Measurements from ENCODE around the gene RTCB.
"Not testable (repeated sequence)": the region's sequence is repeated elsewhere in the genome, so short reads cannot be mapped to it uniquely, and the experiment has no call there.

The RTCB gene

DNA sequence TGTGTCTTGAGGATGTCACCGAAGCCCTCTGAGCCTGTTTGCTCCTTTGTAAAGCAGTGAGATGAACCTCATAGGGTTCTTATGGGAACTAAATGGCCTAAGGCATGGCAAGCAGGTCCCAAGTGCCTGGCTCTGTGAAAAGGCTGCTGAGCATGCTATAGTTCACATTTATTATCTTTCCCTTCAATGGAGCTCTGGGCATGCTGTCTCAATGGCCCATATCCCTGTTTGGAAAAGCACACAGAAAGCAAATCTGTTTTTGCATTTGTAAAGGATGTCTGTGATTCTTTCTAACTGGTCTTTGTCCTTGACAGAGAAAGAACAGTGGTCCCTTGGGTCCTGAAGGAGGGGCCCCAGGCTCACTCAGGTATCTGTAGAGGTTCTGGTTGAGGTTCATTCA lies 26.4 kb downstream of the RTCB start:
- no peak for DNase-seq

DNA sequence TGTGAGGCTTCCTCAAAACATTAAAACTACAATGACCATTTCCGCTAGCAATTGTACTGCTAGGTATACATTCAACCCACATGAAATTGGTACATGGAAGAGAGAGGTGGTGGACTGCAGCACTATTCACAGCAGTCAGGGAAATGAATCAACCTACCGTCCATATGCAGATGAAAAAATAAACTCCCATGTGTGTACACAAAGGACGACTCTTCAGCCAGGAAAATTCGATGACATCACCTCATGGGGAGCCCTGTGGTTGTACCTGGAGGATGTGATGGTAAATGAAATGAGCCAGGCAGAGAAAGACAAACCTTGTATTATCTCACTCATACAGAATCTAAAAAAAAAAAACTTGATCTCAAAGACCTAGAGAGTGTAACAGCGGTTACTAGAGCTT lies 31.1 kb downstream of the RTCB start:
- no peak for DNase-seq

DNA sequence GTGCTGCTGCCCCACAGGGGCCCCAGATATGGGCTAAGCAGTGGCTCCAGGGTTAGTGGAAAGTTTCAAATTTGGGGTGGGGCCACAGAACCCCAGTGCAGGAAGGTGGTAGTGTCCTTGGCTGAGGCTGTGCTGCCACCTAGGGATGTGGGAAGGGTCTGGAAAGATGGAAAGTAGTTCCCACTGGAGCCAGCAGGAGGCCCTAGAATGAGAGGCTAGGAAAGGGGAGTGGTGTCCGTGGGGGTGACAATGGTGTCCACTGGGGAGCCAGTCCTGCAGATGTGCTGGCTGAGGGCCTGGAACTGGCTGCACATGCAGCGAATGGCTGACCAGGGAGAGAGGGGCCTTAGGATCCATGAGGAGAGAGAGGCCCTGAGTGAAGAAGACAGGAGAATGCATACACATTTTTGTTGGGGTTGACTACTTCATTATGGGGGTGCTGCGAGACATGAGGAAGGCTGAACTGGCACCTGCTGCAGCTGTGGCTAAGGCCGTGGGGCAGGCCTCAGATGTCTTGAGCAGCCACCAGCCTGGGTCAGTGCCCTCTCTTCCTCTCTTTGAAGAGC lies 33.3 kb downstream of the RTCB start:
- DNase-seq, result peak; percentile 30

DNA sequence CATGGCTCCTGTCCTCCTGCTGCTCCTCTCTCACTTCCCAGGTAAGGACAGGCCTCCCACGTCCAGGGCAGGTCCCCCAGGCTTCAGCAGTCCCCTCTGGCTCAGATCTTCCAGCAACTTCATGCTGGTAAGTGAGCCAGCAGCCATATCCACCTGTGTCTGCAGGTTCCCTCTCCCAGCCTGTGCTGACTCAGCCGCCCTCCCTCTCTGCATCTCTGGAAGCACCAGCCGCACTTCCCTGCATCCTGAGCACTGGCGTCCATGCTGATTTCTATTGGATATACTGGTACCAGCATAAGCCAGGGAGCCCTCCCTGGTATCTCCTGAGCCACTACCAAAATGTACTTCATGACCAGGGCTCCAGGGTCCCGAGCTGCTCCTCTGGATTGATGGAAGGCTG lies 35.4 kb downstream of the RTCB start:
- DNase-seq, result no peak

DNA sequence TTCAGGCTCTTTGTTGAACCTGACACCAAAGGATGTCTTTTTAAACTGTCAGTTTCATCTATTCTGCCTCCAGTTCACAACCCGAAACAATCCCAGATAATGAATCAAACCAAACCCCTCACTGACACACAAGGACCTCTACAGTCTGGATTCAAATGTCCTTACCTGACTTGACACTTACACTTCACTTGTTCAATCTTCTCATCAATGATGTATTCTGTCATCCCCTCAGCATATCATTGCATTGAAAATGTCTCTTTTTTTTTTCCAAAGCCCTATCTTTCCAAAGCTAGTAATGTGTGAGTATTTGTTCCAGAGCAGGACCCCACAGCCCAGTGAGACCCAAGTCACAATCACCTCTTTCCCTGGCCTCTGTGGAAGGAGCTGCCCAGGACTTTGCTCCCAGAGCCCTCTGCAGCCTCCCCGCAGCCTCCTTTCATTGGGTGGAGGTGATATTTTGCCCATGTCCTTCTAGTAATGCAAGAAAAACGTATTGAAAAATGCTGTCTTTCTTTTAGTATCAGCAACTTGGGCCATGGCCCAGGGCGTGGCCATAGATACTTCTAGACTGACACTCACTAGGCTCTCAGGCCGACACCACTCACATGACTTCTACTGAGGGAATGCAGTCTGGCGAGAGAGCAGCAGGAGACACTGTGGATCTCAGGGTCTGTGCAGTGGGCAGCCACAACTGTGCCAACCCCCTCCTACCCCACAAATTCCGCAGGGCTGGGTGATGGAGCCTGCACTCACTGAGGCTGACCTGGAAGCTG lies 36.2 kb downstream of the RTCB start:
- no peak for DNase-seq

DNA sequence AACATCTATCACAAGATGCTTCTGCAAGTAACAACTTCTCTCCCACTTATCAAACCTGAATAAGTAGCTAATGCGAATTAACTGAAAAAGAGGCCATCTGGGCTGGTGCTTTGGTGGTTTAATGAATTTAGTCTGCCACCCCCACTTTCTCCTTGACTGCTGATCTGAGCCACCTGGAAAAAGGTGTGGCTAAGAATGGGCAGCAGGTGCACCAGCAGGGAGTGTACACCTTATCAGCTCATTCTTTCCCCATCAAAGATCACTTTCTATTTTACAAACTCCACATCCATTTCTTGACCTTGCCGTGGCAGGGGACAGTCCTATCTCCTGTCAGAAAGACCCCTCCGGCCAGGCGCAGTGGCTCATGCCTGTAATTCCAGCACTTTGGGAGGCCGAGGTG lies 47.8 kb downstream of the RTCB start:
- DNase-seq, result no peak

DNA sequence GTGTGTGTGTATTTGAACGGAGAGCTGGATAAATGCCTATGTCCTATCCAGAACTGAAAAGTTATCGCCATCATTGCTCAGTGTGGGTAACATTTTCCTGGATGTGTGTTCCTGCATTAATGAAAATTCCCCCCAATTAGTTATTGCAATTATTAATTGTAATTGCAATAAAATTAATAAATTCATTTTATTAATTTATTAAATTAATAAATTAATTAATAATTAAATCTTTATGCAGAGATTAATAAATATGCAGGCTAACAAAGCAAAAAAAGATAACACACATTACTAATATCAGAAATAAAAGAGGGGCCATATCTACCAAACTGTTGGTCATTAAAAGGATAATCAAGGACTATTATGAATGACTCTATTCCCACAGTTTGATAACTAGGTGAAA lies 50.8 kb downstream of the RTCB start:
- no peak for DNase-seq

DNA sequence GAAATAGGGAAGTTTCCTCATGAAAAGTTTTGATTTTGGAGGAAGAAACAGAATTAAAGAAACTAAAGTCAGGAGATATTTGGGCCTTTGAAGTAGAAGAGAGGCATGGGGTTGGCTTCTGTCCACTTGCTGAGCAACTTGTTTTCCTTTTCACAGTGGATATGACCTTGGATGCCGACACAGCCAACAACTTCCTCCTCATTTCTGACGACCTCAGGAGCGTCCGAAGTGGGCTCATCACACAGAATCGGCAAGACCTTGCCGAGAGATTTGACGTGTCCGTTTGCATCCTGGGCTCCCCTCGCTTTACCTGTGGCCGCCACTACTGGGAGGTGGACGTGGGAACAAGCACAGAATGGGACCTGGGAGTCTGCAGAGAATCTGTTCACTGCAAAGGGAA lies 52.0 kb downstream of the RTCB start:
- DNase-seq, result not testable (repeated sequence)

DNA sequence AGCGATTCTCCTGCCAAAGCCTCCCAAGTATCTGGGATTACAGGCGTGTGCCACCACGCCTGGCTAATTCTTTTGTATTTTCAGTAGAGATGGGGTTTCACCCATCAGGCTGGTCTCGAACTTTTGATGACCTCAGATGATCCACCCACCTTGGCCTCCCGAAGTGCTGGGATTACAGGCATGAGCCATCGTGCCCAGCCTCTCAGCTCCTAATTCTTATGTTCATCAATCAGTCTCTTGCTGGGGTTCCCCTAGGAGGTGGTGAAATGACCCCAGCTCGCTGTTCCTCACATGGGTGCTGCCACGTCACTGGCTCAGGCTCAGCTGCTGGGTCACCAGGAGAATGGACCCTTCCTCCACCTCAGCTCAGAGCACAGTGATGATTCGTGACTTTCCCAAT lies 54.5 kb downstream of the RTCB start, which contains the start of gene RFPL3:
RFPL3 (plus strand) TSS at position 301 of the 400 bp plus-strand sequence. CDS start 205 bp downstream, outside the sequence.
- DNase-seq, result not testable (repeated sequence)

DNA sequence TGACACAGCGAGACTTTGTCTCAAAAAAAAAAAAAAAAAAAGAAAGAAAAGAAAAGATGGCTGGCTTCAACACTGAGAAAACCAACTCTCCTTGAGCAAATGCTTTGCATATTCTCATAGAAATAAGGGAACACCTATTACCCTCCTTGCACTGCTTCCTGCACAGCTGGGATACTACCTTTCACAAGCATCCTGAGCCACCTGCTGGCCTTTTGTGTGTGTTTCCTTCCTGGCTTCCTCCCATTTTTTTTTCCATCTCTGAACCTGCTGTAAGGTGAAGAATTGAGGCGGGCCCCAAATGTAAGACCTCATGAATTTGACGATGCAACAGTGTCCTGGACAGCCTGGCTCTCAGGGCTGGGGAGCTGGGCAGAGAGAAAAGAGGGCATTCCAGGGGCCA lies 56.3 kb downstream of the RTCB start:
- DNase-seq, result no peak

DNA sequence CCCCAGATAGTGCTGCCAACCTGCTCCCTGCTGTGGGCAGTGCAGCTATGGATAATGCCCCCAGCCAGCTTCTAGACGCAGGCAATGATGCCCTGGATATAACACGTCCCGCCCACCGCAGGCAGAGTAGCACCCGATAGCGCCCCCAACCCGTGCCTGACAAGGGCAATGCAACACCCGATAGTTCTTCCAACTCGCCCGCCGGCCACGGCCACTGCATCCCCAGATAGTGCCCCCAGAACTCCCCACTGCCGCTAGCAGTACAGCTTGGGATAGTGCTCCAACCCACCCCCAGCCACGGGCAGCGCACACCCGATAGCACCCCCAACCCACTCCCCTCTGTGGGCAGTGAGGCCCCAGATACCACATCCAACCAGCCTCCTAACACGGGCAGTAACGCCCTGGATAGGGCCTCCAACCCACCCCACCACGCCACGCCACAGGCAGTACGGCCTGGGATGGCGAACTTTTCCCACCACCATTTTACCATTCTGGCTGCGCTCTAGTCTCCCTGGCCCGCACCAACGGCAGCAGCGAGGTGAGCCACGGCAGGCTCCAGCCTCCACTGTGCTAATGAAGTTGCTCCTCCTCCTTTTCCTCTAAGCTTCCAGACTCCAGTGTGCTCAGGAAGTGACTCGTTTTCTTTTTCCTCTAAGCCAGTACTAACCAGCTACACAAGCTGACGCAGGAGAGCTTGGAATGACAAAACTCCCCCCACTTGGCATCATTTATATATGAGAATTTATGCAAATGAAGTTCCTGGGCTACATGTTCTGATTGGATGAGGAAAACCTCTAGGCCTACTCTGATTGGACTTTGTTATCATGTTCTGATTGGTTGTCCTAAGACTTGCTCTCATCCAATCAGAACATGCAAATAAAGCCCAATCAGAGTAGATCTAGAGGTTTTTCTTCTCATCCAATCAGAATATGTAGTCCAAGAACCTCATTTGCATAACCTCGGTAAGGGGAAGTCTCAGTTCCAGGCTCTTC lies 57.4 kb downstream of the RTCB start:
- peak; percentile 16 for DNase-seq

DNA sequence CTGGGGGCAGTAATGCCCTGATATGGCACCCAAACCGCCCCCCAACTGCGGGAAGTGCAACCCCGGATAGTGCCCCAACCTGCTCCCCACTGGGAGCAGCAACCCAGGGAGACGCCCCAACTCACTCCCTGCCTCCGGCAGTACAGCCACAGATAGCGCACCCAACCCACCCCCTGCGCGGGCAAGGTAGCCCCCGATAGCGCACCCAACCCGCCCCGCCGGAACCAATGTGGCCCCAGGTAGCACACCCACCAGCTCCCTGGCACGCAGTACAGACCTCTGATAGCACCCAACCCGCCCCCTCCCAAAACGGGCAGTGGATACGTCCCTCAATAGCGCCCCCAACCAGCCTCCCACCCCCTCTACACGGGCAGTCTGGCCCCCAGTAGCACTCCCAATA lies 58.2 kb downstream of the RTCB start:
- DNase-seq, result no peak

DNA sequence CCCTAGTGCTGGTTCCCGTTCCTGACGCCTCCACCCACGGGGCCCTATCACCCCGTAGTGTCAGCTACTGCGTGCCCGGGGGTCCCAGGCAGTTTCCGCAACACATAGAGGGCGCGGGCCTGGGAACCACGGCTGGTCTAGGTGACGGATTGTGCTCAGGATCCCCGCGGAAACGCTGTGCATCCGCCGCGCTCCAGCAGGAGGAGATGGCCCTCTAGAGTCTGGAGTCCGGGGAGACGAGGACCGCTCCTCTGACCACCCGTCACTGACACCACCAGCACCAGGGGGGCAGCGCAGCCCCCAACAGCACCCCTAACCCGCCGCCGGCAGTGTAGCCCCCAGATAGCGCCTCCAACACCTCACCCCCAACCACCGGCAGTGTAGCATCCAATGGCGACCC lies 58.8 kb downstream of the RTCB start:
- DNase-seq, result no peak

DNA sequence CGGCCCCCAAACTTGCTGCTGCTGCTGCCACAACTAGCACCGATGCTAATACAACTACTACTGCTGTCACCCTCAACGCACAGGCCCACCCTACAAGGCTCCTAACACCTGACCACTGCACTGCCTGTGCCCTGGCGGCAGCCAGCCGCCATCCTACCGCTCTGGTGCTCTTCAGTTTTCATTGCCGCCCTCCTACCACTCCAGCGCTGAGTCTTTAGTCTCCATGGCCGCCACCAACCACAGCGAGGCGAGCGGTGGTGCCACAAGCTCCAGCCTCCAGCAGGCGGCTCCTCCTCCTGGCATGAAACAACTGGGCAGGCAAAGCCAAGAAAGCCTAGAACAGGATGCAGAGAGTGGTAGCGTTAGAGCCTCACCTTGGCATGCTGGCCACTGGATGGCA lies 59.4 kb downstream of the RTCB start:
- no peak for DNase-seq

DNA sequence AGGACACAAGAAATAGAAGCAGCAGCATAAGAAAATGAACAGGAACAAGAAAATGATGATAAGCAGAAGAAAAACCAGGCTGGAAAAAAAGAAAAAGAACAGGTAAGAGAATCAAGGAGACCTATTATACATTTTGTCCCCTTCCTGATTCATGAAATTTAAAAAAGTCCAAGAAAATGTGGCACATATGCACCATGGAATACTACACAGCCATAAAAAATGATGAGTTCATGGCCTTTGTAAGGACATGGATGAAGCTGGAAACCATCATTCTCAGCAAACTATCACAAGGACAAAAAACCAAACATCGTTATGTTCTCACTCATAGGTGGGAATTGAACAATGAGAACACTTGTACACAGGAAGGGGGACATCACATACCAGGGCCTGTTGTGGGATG lies 60.2 kb downstream of the RTCB start:
- not testable (repeated sequence) for DNase-seq

DNA sequence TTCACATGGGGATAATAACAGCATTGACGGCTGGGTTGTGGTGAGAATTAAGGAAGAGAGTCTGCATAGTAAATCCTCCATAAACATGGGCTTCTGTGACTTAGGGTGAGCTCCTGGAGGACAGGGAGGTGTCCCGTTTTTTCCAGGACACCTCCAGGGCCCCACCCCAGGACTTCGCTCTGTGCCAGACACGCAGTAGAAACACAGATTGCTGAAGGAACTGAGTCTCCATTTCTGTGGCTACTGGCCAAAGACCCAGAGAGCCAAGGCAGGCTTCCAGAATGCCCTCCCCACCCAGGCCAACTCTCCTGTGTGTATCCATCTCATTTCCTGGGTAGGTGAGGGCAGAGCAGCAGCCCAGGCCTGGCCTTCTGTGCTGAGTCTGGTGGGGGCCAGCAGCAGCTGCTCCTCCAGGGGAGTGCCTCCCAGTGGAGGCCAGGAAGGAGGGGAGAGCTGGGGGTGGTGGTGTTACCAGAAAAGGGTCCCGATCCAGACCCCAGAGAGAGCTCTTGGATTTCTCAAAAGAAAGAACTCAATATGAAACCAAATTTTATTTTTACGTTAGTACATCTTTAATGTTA lies 63.9 kb downstream of the RTCB start:
- no peak for DNase-seq

DNA sequence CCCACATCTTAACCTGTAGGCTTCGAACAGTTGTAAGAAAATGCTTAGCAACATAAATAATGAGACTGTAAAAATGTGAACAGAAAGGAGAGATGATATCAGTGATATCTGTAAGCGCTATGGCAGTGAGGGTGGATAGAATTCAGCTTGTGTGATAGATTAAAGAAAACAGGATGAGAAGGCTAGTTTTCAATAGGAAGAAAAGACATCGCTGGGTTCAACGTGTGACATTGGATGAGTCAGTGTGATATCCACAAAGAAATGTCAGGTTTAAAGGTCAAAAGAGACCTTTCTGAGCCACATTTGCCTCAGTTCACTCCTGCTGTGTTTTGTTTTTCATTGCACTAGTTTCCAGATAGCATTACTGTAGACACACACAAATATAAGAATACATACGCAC lies 68.1 kb downstream of the RTCB start:
- no peak for DNase-seq

DNA sequence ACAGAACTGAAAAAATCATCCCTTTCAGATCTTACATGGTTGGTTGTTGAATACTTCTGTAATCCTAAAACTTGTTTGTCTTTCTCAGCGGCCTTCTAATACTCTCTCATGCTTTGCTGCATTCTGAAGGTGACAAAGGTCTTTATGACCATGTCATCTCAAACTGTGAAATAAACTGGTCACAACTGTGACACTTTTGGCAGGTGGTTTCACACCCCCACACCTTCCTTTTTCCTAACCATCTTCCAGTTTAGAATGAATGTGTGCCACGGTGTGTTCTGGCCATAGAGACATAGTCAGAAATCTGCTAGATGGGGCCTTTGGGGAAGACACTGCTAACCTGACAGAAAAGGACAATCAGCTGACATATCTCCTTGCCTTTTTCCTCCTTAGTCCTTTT lies 69.1 kb downstream of the RTCB start:
- no peak for DNase-seq

DNA sequence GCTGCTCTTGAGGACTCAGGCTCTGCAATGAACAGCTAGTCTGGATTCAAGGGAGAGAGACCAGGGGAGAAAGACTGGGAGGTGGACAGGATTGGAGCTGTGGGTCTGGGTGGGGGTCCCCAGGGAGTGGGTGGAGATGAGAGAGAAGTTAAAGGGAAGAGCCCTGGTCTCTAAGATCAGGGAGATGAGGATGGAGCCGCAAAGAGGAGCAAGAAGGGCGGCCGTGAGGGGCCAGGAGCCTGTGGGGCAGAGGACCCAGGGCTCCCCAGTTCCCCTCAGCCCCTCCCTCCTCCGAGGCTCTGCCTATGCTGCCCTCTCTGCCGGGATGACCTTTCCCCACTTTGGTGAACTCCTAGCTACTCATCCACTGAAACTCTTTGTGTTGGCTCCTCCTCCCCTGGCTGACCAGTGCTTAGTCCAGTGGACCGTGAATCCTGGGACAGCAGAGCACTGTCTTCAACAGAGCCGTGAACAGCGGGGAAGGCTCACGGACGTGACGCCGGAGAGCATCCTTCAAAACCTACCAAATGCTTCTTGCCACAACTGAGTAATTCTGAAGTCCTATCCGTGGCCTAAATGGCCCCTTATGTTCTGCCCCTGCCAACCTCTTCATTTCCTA lies 70.8 kb downstream of the RTCB start:
- no peak for DNase-seq

DNA sequence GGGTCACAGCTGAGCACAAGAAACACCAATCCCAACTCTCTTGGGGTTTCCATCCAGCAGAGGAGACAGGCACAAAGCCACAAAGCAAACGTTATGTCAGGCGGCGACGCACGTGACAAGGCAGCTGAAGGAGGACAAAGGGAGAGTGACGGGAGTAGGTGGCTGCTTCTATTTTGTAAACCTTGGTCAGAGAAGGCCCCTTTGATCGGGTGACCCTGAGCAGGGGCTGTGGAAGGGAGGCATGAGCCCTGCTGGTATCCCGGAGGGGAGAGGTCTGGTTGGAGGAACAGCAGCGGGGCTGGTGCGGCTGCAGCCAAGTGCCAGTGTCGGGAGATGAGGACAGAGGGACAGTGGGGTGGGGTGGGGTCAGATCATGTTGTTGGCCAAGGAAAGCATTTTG lies 71.6 kb downstream of the RTCB start:
- no peak for DNase-seq

DNA sequence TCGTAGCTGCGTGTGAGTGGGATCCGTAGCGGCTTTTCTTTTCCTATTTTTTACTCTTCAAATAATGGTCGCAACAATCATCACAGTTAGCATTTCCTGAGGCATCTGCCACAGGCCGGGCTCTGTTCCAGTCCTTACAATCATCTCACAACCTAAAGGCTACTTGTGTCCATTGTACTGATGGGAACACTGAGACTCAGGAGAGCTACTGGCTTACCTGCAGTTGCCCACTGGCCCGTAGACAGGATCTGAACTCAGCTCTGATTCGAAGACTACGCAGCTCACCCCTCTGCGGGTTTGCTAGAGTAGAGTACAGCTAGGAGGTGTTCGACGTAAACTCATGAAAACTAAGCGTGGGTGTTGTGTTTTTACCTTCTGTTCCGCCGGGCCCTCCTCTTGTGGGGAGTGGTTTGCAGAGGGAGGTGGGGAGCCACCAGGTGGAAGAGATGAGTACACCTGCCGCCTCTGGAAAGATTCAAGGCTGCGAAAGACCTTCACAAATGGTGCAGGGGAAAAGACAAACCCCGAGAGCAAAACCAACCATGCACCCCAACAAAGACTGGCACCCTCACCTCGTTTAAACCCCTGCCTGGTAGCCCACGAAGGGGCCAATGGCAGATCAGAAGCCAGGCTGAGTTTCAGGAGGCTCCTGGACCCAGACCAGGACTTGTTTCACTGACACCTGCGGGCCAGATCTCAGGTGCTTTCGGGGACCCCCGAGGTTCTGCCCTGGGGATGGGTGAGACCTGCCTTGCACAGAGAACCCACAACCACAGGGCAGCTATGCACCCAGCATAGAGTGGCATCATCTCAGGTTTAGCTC lies 72.6 kb downstream of the RTCB start:
- DNase-seq, result no peak

DNA sequence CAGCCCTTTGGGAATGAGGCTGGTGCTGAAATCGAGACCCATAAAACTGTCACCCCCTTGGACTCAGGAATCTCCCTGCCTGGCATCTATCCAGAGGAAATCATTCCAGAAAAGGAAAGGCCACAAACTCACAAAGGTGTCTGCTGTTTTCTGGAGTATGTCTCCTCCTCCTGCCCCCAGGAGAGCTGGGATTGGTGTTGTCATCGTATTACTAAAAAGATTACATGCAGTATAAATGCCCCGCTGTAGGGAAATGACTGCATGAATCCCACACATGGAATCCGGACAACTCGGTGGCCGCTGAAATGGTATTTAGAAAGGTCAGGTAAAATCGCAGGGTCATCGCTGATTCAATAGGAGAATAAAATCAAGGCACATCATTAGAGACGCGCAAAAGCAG lies 73.3 kb downstream of the RTCB start:
- DNase-seq, result no peak
